ENCODE results near the gene SP8.
A peak's percentile ranks its signal among the peaks of the same experiment; 100 is the strongest.
"Not testable (repeated sequence)": the region's sequence is repeated elsewhere in the genome, so short reads cannot be mapped to it uniquely, and the experiment has no call there.

SP8 gene

DNA sequence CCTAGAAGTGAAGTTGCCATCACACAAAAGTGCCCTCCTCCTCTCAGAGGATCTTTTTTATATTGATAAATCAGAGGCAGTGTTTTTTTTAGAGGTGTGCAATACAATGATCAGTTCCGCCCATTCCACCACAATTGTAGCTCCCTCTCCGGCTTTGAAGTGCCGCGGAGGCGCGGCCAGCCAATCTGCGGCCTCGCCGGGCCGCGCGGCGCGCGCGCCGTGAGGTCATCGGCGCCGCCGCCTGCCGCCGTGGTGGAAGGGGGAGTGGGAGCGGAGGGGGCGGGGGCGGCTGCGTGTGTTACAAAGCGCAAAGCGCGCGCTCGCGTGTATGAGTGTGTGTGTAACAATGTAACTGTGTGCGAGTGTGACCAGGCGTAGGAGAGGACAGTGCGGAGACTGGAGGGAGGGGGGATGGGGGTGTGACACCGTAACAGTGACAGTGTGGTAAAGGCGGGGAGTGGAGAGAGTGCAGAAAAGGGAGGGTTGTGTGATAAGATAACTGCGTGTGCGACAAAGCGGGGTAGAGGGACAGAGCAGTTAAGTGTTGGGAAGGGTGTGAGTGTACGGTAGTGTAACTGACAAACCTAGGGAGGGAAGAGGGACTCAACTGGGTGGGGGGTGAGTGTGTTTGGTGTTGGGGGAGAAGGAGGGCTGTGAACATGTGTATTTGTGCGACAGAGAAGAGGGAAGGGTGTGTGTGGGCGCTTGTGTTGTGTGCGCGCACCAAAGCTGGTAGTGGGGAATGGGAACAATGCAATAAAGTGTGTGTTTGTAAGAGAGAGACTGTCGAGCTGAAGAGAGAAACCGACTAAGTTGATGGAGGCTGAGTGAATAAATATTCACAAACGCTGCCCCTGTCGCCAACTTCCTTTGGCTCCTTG is at the start of gene SP8:
Gene SP8 (minus strand): TSS at position 108 of the 881 bp plus-strand sequence. CDS start 88 bp downstream, at position 20.
- H3K4me3 Mint-ChIP-seq, result peak within 1 kb of the TSS; percentile 91
- TF ChIP-seq, protein P1, sequence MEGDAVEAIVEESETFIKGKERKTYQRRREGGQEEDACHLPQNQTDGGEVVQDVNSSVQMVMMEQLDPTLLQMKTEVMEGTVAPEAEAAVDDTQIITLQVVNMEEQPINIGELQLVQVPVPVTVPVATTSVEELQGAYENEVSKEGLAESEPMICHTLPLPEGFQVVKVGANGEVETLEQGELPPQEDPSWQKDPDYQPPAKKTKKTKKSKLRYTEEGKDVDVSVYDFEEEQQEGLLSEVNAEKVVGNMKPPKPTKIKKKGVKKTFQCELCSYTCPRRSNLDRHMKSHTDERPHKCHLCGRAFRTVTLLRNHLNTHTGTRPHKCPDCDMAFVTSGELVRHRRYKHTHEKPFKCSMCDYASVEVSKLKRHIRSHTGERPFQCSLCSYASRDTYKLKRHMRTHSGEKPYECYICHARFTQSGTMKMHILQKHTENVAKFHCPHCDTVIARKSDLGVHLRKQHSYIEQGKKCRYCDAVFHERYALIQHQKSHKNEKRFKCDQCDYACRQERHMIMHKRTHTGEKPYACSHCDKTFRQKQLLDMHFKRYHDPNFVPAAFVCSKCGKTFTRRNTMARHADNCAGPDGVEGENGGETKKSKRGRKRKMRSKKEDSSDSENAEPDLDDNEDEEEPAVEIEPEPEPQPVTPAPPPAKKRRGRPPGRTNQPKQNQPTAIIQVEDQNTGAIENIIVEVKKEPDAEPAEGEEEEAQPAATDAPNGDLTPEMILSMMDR (IDR thresholded peaks at IDR 0.05), result no peak
- H3K27ac Mint-ChIP-seq, result peak within 1 kb of the TSS; percentile 94
- peaks cover 70% of the 10 kb centered on the region for H3K4me1 Mint-ChIP-seq
- H3K27me3 Mint-ChIP-seq (ENCODE audit: low read depth, poor library complexity), result peaks cover 78% of the 10 kb centered on the region
- peak; percentile 83 for DNase-seq
- H3K36me3 Mint-ChIP-seq (ENCODE audit: low read depth), result no peaks in the 10 kb centered on the region
- no peaks in the 10 kb centered on the region for H3K9me3 Mint-ChIP-seq

DNA sequence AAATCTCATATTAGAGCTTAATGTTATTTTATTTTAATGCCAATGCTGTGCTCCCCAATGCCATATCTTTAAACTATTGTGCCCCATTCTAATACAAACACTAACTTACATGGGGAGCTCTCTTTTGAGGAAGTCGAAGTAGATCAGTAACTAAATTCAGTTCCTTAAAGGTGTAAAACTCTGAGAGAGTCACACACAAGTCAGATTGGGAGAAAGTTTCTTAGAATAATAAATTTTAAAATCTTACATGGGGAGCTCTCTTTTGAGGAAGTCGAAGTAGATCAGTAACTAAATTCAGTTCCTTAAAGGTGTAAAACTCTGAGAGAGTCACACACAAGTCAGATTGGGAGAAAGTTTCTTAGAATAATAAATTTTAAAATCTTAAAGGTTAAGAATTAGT is 49.7 kb upstream of the SP8 start:
- H3K4me3 Mint-ChIP-seq; H3K4me1 Mint-ChIP-seq; H3K27me3 Mint-ChIP-seq (ENCODE audit: low read depth, poor library complexity); DNase-seq; H3K9me3 Mint-ChIP-seq; H3K27ac Mint-ChIP-seq; H3K36me3 Mint-ChIP-seq (ENCODE audit: low read depth): not testable (repeated sequence)

DNA sequence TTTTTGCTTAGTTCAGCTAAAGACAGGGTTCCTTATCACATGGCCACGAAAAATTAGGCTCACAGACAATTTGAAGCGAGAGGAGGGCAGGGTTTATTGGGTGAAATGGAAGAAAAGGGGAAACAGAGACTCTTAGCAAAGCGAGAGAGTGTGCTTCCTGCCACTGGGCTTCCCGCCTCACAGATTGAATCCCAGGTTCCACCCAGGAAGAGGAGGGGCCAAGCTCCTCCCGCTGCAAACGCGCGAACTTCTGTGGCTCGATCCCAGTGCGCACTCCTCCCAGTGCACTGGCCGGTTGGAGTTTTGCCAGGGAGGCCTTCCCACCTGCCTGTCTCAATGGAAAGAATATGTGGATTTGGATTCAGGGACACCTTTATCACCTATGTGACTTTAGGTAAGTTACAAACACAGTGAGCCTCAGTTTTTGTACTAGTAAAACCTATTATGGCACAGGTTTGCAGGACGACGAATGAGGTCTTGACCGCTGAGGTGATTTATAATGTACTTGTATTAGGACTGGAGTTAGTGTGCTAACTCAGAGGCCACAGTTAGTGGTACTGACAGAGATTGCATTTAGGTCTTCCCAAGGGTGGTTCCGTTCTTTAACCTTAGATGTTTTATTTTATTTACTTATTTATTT is 48.5 kb upstream of the SP8 start:
- DNase-seq, result no peak
- Mint-ChIP-seq H3K27me3 (ENCODE audit: low read depth, poor library complexity) (peaks cover 5% of the 10 kb centered on the region), H3K4me1 (peaks cover 14% of the 10 kb centered on the region), H3K4me3 (no peak overlapping the region), H3K9me3 (no peaks in the 10 kb centered on the region), H3K36me3 (ENCODE audit: low read depth) (no peaks in the 10 kb centered on the region), H3K27ac (no peak overlapping the region)
- TF ChIP-seq, protein P1 (IDR thresholded peaks at IDR 0.05), result no peak

DNA sequence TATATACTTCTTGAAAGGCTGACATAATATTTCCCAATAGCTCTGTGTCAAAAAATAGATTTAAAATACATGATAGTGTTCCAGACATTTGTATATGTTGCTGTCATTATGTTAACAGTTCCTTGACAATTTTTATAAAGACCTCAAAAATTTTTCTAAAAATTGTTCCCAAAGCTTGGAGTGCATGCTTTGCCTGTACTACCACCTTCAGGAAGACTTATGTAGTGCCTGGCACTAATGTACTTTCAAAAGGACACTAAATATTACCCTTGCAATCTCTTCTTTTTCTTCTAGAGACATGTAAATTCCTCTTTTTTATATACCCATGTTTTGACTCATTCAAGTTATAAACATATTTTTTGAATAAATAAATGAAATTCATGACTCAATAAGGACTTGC is 48.0 kb upstream of the SP8 start:
- Mint-ChIP-seq H3K27me3 (ENCODE audit: low read depth, poor library complexity) (peaks cover 8% of the 10 kb centered on the region), H3K4me1 (peaks cover 19% of the 10 kb centered on the region), H3K4me3 (no peak overlapping the region), H3K9me3 (no peaks in the 10 kb centered on the region), H3K27ac (no peak overlapping the region), H3K36me3 (ENCODE audit: low read depth) (no peaks in the 10 kb centered on the region)
- TF ChIP-seq, protein P1 (IDR thresholded peaks at IDR 0.05), result peak; percentile 40
- DNase-seq, result no peak

DNA sequence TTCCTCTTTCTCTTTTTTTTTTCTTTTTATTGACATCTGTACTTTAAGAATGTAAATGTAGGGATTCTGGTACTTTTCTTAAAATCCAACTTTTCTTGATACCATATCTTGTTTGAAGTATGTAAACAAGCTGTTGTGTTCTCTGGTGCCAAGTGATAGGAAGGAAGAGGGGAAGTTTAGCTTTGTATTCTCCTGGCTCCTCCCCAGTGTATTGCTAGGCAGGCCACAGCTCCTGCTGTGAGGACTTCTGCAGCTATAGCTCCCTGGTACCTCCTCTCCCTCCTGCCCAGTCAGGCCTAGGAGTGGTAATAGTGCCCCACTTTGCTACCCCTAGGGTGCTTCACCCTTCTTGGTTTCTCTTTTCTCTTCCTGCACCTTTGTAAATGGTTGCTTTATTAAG is 45.3 kb upstream of the SP8 start:
- DNase-seq, result no peak
- H3K4me1 Mint-ChIP-seq, result peaks cover 38% of the 10 kb centered on the region
- H3K9me3 Mint-ChIP-seq, result no peaks in the 10 kb centered on the region
- TF ChIP-seq, protein P1 (IDR thresholded peaks at IDR 0.05), result no peak
- H3K36me3 Mint-ChIP-seq (ENCODE audit: low read depth), result no peaks in the 10 kb centered on the region
- H3K4me3 Mint-ChIP-seq, result no peak overlapping the region
- H3K27me3 Mint-ChIP-seq (ENCODE audit: low read depth, poor library complexity), result peaks cover 8% of the 10 kb centered on the region
- H3K27ac Mint-ChIP-seq, result no peak overlapping the region

DNA sequence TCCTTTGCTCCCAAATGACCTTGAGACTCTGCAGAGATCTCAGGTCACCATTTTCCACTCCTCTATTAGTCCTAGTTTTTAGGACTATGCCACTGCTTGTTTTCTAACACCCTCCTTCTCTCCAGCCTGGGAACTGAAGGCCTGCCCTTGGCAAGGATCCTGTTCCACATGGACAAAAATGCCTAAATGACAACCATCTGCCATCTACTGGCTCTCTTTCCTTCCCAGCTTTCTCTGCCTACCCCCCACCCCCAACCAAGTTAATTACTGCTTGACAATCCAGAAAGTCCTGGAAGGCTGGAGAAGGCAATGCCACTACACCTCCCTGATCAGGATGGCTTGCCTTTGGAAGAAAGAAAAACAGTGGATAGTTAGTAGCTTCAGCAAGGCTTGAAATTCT is 44.8 kb upstream of the SP8 start:
- Mint-ChIP-seq H3K4me1 (peaks cover 42% of the 10 kb centered on the region), H3K4me3 (no peak overlapping the region), H3K9me3 (no peaks in the 10 kb centered on the region), H3K27ac (peak overlapping the region; percentile 72), H3K27me3 (ENCODE audit: low read depth, poor library complexity) (peaks cover 8% of the 10 kb centered on the region), H3K36me3 (ENCODE audit: low read depth) (no peaks in the 10 kb centered on the region)
- TF ChIP-seq, protein P1 (IDR thresholded peaks at IDR 0.05), result no peak
- no peak for DNase-seq

All from nephron progenitor cell (in vitro differentiated cells).